Osteoblast (primary cell): ENCODE data around the gene CD44. TPM values are rescaled to one million over a fixed set of nuclear protein-coding genes. Genes with fewer than 3 reads are reported as not detected.

Source experiments
- DNase-seq: peaks from one replicate; pipeline ENCODE4 v3.0.0; 2011; ENCODE audit warnings: low spot score, mixed read lengths; ENCODE audit not compliant: insufficient read length; ENCODE audit errors: missing footprints
- H2AFZ ChIP-seq: 2 replicates; pipeline ENCODE4 v1.6.0; 2011; ENCODE audit warnings: mild to moderate bottlenecking, low read length
- H3K27ac ChIP-seq: 2 replicates; pipeline ENCODE4 v1.5.1; 2011; ENCODE audit warnings: mild to moderate bottlenecking, low read depth, low read length, moderate library complexity
- H3K27me3 ChIP-seq: 2 replicates; pipeline ENCODE4 v1.6.0; 2012; ENCODE audit warnings: mild to moderate bottlenecking, control low read depth, inconsistent platforms, low read length, moderate library complexity; ENCODE audit not compliant: insufficient read depth
- H3K36me3 ChIP-seq: 2 replicates; pipeline ENCODE4 v1.5.1; 2011; ENCODE audit warnings: mild to moderate bottlenecking, low read length, control low read depth, moderate library complexity; ENCODE audit not compliant: insufficient read depth
- H3K4me1 ChIP-seq: 2 replicates; pipeline ENCODE4 v1.5.1; 2011; ENCODE audit warnings: mild to moderate bottlenecking, low read length, control low read depth, moderate library complexity; ENCODE audit not compliant: insufficient read depth
- H3K4me2 ChIP-seq: 2 replicates; pipeline ENCODE4 v1.6.0; 2011; ENCODE audit warnings: mild to moderate bottlenecking, low read length; ENCODE audit not compliant: insufficient read depth
- H3K4me3 ChIP-seq: fragments of 200-600 bp; sonication (generic); 3 replicates; pipeline ENCODE4 v1.5.1; 2012; ENCODE audit warnings: mild to moderate bottlenecking, low read length, inconsistent platforms; ENCODE audit not compliant: insufficient read depth
- H3K79me2 ChIP-seq: 2 replicates; pipeline ENCODE4 v1.6.0; 2012; ENCODE audit warnings: mild to moderate bottlenecking, low read length, control low read depth, inconsistent platforms; ENCODE audit not compliant: insufficient read depth
- H3K9me3 ChIP-seq: 2 replicates; pipeline ENCODE4 v1.5.1; 2011; ENCODE audit warnings: low read depth, low read length, control low read depth
- H4K20me1 ChIP-seq: 2 replicates; pipeline ENCODE4 v1.6.0; 2012; ENCODE audit warnings: mild to moderate bottlenecking, low read length, control low read depth; ENCODE audit not compliant: insufficient read depth
- CTCF ChIP-seq: IDR thresholded peaks from 2 replicates; pipeline ENCODE4 v1.5.1; 2011; ENCODE audit warnings: mild to moderate bottlenecking, low read depth, low read length, moderate library complexity; ENCODE audit errors: extremely low read depth
- total RNA-seq: library from RNA; depleted of rRNA; stranded (reverse); fragments of >200 nt; gene quantifications from 2 replicates; pipeline ENCODE4 v1.2.3, GENCODE V29; 2012

CD44 gene
- total RNA-seq, 1 donor, result 238 TPM

- H3K27ac ChIP-seq, result no peak overlapping the region
- H3K4me1 ChIP-seq, result peaks cover 12% of the 10 kb centered on the region
- no peak for TF ChIP-seq CTCF
- H4K20me1 ChIP-seq, result no peaks in the 10 kb centered on the region
- no peak for DNase-seq
- no peaks in the 10 kb centered on the region for H3K36me3 ChIP-seq
- H2AFZ ChIP-seq, result no peak overlapping the region
- H3K79me2 ChIP-seq, result no peaks in the 10 kb centered on the region
- H3K27me3 ChIP-seq, result no peaks in the 10 kb centered on the region
- no peak overlapping the region for H3K4me2 ChIP-seq
- H3K4me3 ChIP-seq, result no peak overlapping the region
- H3K9me3 ChIP-seq, result no peaks in the 10 kb centered on the region
Observed at GRCh38 chr11:35255514-35255913, 116.5 kb downstream of the CD44 start.

GRCh38 chr11:35256296-35256695 is 117.3 kb downstream of the CD44 start:
- no peaks in the 10 kb centered on the region for H4K20me1 ChIP-seq
- H3K4me2 ChIP-seq, result no peak overlapping the region
- H3K79me2 ChIP-seq, result no peaks in the 10 kb centered on the region
- no peak overlapping the region for H3K4me3 ChIP-seq
- no peak for TF ChIP-seq CTCF
- no peaks in the 10 kb centered on the region for H3K36me3 ChIP-seq
- no peak overlapping the region for H2AFZ ChIP-seq
- no peaks in the 10 kb centered on the region for H3K27me3 ChIP-seq
- DNase-seq, result no peak
- peaks cover 18% of the 10 kb centered on the region for H3K4me1 ChIP-seq
- no peak overlapping the region for H3K27ac ChIP-seq
- no peaks in the 10 kb centered on the region for H3K9me3 ChIP-seq

- TF ChIP-seq CTCF, result no peak
- Histone ChIP-seq H3K4me3 (no peak overlapping the region), H3K9me3 (no peaks in the 10 kb centered on the region), H3K27ac (no peak overlapping the region), H3K4me1 (peaks cover 18% of the 10 kb centered on the region), H3K36me3 (no peaks in the 10 kb centered on the region), H3K79me2 (no peaks in the 10 kb centered on the region), H3K27me3 (no peaks in the 10 kb centered on the region), H2AFZ (no peak overlapping the region), H3K4me2 (no peak overlapping the region), H4K20me1 (no peaks in the 10 kb centered on the region)
- DNase-seq, result no peak
Observed at GRCh38 chr11:35257281-35257680, 118.3 kb downstream of the CD44 start.

GRCh38 chr11:35259529-35259928 is 120.6 kb downstream of the CD44 start:
- Histone ChIP-seq H4K20me1 (no peaks in the 10 kb centered on the region), H3K79me2 (no peaks in the 10 kb centered on the region), H3K27me3 (no peaks in the 10 kb centered on the region), H3K4me2 (no peak overlapping the region), H3K27ac (no peak overlapping the region), H3K36me3 (no peaks in the 10 kb centered on the region), H3K4me1 (peaks cover 11% of the 10 kb centered on the region), H3K4me3 (no peak overlapping the region), H3K9me3 (no peaks in the 10 kb centered on the region), H2AFZ (no peak overlapping the region)
- no peak for DNase-seq
- no peak for TF ChIP-seq CTCF
